Peyer's patch (tissue), 4 donors: ENCODE measurements around the gene RASGRF2. TPM values are rescaled to one million over a fixed set of nuclear protein-coding genes. Genes with fewer than 3 reads are reported as not detected.
A peak's percentile ranks its signal among the peaks of the same experiment; 100 is the strongest.

Experiments used
- DNase-seq, 3 donors: peaks; one replicate each; pipeline ENCODE4 v3.0.0-alpha.2; 2017 to 2019
- H3K27ac ChIP-seq, 4 donors: fragments of 200-600 bp; sonication (generic); one replicate each; pipeline ENCODE4 v1.5.1; 2016 to 2019
- H3K27me3 ChIP-seq, 2 donors: fragments of 200-600 bp; sonication (generic); one replicate each; pipeline ENCODE4 v1.5.1; 2019
- H3K36me3 ChIP-seq, 3 donors: fragments of 200-600 bp; sonication (generic); one replicate each; pipeline ENCODE4 v1.5.1; 2016 to 2019
- H3K4me1 ChIP-seq, 4 donors: fragments of 200-600 bp; sonication (generic); one replicate each; pipeline ENCODE4 v1.5.1; 2016 to 2019
- H3K4me3 ChIP-seq, 4 donors: fragments of 200-600 bp; sonication (generic); 1 replicate in 3 of 4; 2 replicates in 1 of 4; pipeline ENCODE4 v1.5.1; 2016 to 2019; ENCODE audit warnings: mild to moderate bottlenecking in 1 of 4
- H3K9me3 ChIP-seq, 4 donors: fragments of 200-600 bp; sonication (generic); one replicate each; pipeline ENCODE4 v1.5.1; 2016 to 2019; ENCODE audit warnings: mild to moderate bottlenecking in 1 of 4
- POLR2A ChIP-seq, 2 donors: fragments of 450-650 bp; IDR thresholded peaks; one replicate each; pipeline ENCODE4 v1.5.1; 2017; ENCODE audit warnings: antibody characterized with exemption in 2 of 2, mild to moderate bottlenecking in 2 of 2, moderate library complexity in 2 of 2
- total RNA-seq, 4 donors: library from RNA; depleted of rRNA; stranded (reverse); fragments of >200 nt; gene quantifications; one replicate each; pipeline ENCODE4 v1.1.0, GENCODE V29; 2016
- TF ChIP-seq, protein P1 (sequence below), 6 experiments: fragments of 450-650 bp in 4 of 6; fragments of 200-600 bp in 2 of 6; sonication (generic) in 1 of 6; IDR thresholded peaks; one replicate each; pipeline ENCODE4 v1.5.1; 2017 to 2019; ENCODE audit warnings: antibody characterized with exemption in 6 of 6, mild to moderate bottlenecking in 3 of 6, moderate library complexity in 1 of 6

RASGRF2 gene
- total RNA-seq, 4 donors from 2014 or later = 6.0 to 17.3 (median 8.7) TPM

DNA sequence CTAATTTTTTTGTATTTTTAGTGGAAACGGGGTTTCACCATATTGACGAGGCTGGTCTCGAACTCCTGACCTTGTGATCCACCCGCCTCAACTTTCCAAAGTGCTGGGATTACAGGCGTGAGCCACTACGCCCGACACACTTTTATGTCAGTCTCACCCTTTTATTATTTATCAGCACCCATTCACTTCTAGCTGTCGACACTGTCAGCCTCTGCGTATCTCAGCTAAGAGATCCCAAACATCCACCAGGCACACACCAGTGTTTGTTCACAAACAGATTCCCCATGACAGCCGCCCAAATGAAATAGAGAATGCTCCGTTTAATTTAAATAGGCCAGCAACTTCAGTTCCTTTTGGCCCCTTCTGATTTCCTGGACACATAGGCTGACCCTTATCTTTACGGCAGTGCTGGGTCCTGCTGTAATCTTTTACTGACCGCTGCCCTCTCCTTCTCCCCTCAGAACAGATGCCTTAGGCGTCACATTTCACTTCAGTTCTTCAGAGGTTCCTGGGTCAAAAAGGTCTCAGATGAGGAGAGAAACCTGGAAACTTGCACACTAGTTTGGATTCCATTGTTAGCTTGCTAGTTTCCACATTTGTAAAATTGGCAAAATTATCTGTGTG, 229.8 kb downstream of the RASGRF2 start:
- DNase-seq = no peak
- TF ChIP-seq, protein P1, sequence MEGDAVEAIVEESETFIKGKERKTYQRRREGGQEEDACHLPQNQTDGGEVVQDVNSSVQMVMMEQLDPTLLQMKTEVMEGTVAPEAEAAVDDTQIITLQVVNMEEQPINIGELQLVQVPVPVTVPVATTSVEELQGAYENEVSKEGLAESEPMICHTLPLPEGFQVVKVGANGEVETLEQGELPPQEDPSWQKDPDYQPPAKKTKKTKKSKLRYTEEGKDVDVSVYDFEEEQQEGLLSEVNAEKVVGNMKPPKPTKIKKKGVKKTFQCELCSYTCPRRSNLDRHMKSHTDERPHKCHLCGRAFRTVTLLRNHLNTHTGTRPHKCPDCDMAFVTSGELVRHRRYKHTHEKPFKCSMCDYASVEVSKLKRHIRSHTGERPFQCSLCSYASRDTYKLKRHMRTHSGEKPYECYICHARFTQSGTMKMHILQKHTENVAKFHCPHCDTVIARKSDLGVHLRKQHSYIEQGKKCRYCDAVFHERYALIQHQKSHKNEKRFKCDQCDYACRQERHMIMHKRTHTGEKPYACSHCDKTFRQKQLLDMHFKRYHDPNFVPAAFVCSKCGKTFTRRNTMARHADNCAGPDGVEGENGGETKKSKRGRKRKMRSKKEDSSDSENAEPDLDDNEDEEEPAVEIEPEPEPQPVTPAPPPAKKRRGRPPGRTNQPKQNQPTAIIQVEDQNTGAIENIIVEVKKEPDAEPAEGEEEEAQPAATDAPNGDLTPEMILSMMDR (IDR thresholded peaks at IDR 0.05) = no peak
- no peak for TF ChIP-seq POLR2A (IDR thresholded peaks at IDR 0.05)
- no peaks in the 10 kb centered on the region for H3K27me3 ChIP-seq
- H3K4me3 ChIP-seq = no peak overlapping the region
- no peaks in the 10 kb centered on the region for H3K4me1 ChIP-seq
- H3K9me3 ChIP-seq = no peaks in the 10 kb centered on the region
- H3K27ac ChIP-seq = no peak overlapping the region
- H3K36me3 ChIP-seq = no peaks in the 10 kb centered on the region

DNA sequence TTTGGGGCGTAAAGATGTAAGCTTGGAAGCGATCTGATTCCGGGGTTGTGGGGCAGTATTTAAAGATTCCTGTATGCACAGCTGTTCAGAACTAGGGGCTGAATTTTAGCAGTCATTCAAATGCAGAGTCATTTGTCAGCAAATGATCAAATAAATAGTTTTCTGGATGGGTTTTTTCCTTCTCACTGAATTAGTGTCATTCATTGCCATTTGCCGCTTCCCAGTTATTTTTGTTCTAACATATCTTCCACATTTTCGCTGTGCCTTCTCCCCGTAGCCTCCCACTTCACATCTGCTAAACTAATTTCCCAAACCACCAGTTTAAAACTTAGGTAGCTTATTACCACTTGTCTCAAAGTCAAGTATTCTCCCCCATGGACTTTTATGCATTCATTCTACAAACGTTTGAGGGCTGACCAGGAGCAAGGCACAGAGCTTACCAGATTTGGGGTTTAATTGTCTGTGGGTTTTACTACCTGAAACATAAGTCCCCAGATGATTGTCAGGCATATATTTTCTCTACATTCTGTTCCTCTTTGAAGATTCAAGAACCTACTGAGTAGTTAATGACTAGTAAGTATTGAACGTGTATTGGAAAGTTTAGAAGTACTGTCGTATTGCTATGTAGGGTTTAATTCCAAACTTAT, 231.7 kb downstream of the RASGRF2 start:
- no peak overlapping the region for H3K27ac ChIP-seq
- no peaks in the 10 kb centered on the region for H3K27me3 ChIP-seq
- H3K9me3 ChIP-seq = no peaks in the 10 kb centered on the region
- H3K4me1 ChIP-seq = no peaks in the 10 kb centered on the region
- no peak for DNase-seq
- no peaks in the 10 kb centered on the region for H3K36me3 ChIP-seq
- TF ChIP-seq, protein P1 (IDR thresholded peaks at IDR 0.05) = no peak
- no peak for TF ChIP-seq POLR2A (IDR thresholded peaks at IDR 0.05)
- no peak overlapping the region for H3K4me3 ChIP-seq

DNA sequence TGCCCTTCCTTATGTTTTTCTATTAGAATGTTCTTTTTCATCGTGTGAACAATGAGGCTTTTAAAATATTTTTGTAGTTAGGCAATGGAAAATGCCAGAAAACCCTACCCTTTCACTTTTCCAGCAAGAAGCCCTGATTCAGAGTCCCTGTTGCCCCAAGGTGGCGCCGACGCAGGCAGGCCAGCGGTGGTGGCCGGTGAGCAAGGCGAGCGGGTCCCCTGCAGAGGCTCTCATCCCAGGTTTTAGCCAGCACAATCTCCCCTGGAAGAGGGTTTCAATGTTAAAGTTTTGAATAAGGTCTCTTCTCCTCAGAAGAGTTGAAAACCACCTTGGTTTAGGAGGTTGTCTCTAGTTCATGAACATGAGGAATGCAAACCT, 232.2 kb downstream of the RASGRF2 start:
- Histone ChIP-seq H3K4me1 (no peaks in the 10 kb centered on the region), H3K4me3 (no peak overlapping the region), H3K27ac (no peak overlapping the region), H3K27me3 (no peaks in the 10 kb centered on the region), H3K9me3 (no peaks in the 10 kb centered on the region), H3K36me3 (no peaks in the 10 kb centered on the region)
- DNase-seq = no peak
- TF ChIP-seq, protein P1 (IDR thresholded peaks at IDR 0.05) = no peak
- no peak for TF ChIP-seq POLR2A (IDR thresholded peaks at IDR 0.05)

DNA sequence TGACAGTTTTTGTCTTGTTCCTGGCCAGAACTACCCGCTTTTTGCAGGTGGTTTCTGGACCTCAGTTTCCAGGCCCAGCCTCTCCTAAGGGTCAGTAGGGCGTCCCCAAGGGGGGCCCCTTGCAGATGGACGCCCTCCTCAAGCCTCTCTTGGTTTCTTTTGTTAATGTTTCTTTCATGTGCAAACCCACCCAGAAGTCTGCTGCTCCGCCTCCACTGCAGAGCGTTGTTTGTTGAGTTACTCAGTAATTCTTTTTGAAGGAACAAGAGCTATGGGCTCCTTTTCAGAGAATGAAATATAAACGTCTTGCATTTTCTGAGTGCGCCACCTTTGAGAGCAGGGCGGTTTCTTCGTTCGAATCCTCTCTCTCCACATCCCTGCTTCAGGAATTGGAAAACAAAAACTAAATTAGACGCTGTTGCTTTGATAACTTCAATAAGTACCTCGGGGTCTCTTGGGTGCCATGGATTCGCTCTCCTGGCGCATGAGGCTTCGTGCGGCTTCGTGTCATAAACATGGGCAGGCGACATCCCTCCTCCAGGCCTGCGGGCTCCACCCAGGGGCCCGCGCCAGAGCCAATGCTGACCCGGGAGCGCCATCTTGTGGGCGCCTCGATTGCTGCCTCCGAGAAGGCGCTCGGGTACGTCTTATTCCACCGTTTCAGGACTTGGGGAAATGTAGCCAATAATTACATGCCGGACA, 234.6 kb downstream of the RASGRF2 start:
- Histone ChIP-seq H3K27me3 (no peaks in the 10 kb centered on the region), H3K36me3 (no peaks in the 10 kb centered on the region), H3K9me3 (no peaks in the 10 kb centered on the region), H3K27ac (no peak overlapping the region), H3K4me3 (no peak overlapping the region), H3K4me1 (no peaks in the 10 kb centered on the region)
- DNase-seq = peak; percentile 57 to 89 (median 86)
- TF ChIP-seq, protein P1 (IDR thresholded peaks at IDR 0.05) = peak; percentile 33 to 85 (median 73)
- TF ChIP-seq POLR2A (IDR thresholded peaks at IDR 0.05) = no peak

DNA sequence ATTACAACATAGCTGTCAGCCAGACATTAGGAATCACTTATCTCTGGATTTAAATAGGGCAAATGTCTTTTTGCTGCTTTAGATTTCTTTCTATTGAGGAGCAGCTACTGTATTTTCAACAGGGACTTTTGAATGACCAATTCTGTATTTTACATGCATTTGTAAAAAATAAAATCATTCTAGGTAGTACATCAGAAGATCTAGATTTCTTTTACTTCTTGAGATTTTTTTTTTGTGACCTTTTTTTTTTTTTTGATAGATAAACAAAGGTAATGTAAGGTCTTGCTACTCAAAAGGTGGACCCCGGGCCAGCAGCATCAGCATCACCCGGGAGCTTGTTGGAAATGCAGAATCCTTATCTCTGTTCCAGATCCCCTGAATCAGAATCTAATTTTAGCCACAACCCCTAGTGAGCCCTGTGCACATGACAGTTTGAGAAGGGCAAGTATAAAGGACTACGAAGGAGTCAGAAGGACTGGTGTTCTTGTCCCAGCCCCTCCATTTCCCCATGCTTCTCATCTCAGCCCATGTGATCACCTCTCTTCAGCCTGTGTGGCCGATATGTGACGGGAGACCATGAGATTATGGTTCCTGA, 235.3 kb downstream of the RASGRF2 start:
- no peaks in the 10 kb centered on the region for H3K9me3 ChIP-seq
- no peak overlapping the region for H3K27ac ChIP-seq
- no peaks in the 10 kb centered on the region for H3K4me1 ChIP-seq
- DNase-seq = no peak
- no peaks in the 10 kb centered on the region for H3K27me3 ChIP-seq
- TF ChIP-seq, protein P1 (IDR thresholded peaks at IDR 0.05) = peak in 1 of 6 experiments; percentile 3
- no peak for TF ChIP-seq POLR2A (IDR thresholded peaks at IDR 0.05)
- no peaks in the 10 kb centered on the region for H3K36me3 ChIP-seq
- H3K4me3 ChIP-seq = no peak overlapping the region
